ENCODE results near the gene CCL7.

Gene CCL7

GRCh38 chr17:34257299-34257985 lies 12.6 kb upstream of the CCL7 start:
- H3K4me2 ChIP-seq (ENCODE audit: low read length): no peak overlapping the region
- H3K36me3 ChIP-seq (ENCODE audit: control insufficient read depth, insufficient read depth, low read length): no peaks in the 10 kb centered on the region
- H3K79me2 ChIP-seq: no peaks in the 10 kb centered on the region
- no peak overlapping the region for H2AFZ ChIP-seq
- TF ChIP-seq CTCF (IDR thresholded peaks at IDR 0.05): no peak
- peaks cover 5% of the 10 kb centered on the region for H3K4me1 ChIP-seq
- no peak overlapping the region for H3K9ac ChIP-seq
- no peak overlapping the region for H3K27ac ChIP-seq
- no peaks in the 10 kb centered on the region for H3K9me3 ChIP-seq (ENCODE audit: control insufficient read depth, low read length)
- no peaks in the 10 kb centered on the region for H3K27me3 ChIP-seq (ENCODE audit: control insufficient read depth, insufficient read depth, low read length)
- H3K4me3 ChIP-seq (ENCODE audit: low read depth, low read length): no peak overlapping the region

GRCh38 chr17:34257986-34258326 lies 12.1 kb upstream of the CCL7 start:
- Histone ChIP-seq H2AFZ (no peak overlapping the region), H3K27ac (no peak overlapping the region), H3K4me2 (ENCODE audit: low read length) (no peak overlapping the region), H3K36me3 (ENCODE audit: control insufficient read depth, insufficient read depth, low read length) (no peaks in the 10 kb centered on the region), H3K79me2 (no peaks in the 10 kb centered on the region), H3K4me3 (ENCODE audit: low read depth, low read length) (no peak overlapping the region), H3K9ac (no peak overlapping the region), H3K4me1 (peaks cover 5% of the 10 kb centered on the region), H3K27me3 (ENCODE audit: control insufficient read depth, insufficient read depth, low read length) (no peaks in the 10 kb centered on the region), H3K9me3 (ENCODE audit: control insufficient read depth, low read length) (no peaks in the 10 kb centered on the region)
- no peak for TF ChIP-seq CTCF (IDR thresholded peaks at IDR 0.05)

GRCh38 chr17:34259146-34259545 lies 10.9 kb upstream of the CCL7 start:
- H3K4me1 ChIP-seq: peaks cover 5% of the 10 kb centered on the region
- no peak overlapping the region for H3K9ac ChIP-seq
- no peaks in the 10 kb centered on the region for H3K36me3 ChIP-seq (ENCODE audit: control insufficient read depth, insufficient read depth, low read length)
- no peak overlapping the region for H2AFZ ChIP-seq
- H3K79me2 ChIP-seq: no peaks in the 10 kb centered on the region
- no peak overlapping the region for H3K4me3 ChIP-seq (ENCODE audit: low read depth, low read length)
- H3K27me3 ChIP-seq (ENCODE audit: control insufficient read depth, insufficient read depth, low read length): no peaks in the 10 kb centered on the region
- no peak for TF ChIP-seq CTCF (IDR thresholded peaks at IDR 0.05)
- no peak overlapping the region for H3K4me2 ChIP-seq (ENCODE audit: low read length)
- no peaks in the 10 kb centered on the region for H3K9me3 ChIP-seq (ENCODE audit: control insufficient read depth, low read length)
- H3K27ac ChIP-seq: no peak overlapping the region

DNA sequence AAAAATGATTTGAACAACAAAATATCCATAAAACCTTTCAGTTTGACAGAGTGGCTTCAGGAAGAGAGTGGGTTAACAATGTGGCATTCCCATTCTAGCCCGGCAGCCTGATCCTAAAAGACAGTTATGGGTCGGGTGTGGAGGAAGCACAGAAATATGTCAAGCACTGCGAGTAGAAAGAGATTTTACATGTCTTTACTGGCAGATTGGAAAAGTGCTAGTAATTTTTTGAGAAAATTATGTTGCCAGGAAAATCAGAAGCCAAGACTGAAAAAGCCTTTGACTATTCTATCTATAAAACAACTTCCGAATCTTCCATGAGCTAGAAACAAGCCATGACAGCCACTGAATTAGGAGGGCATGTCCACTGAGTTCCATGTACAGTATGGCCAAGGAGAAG lies 9.2 kb upstream of the CCL7 start:
- H3K79me2 ChIP-seq: no peaks in the 10 kb centered on the region
- no peak overlapping the region for H2AFZ ChIP-seq
- H3K9me3 ChIP-seq (ENCODE audit: control insufficient read depth, low read length): no peaks in the 10 kb centered on the region
- no peaks in the 10 kb centered on the region for H3K36me3 ChIP-seq (ENCODE audit: control insufficient read depth, insufficient read depth, low read length)
- no peak overlapping the region for H3K27ac ChIP-seq
- no peaks in the 10 kb centered on the region for H3K4me1 ChIP-seq
- H3K9ac ChIP-seq: no peak overlapping the region
- no peak overlapping the region for H3K4me3 ChIP-seq (ENCODE audit: low read depth, low read length)
- TF ChIP-seq CTCF (IDR thresholded peaks at IDR 0.05): no peak
- no peaks in the 10 kb centered on the region for H3K27me3 ChIP-seq (ENCODE audit: control insufficient read depth, insufficient read depth, low read length)
- H3K4me2 ChIP-seq (ENCODE audit: low read length): no peak overlapping the region
